NCI-H524 (cell line): ENCODE measurements around the gene DNAH3.
"Not testable (repeated sequence)": the region's sequence is repeated elsewhere in the genome, so short reads cannot be mapped to it uniquely, and the experiment has no call there.

ENCODE experiments used
- DNase-seq, 2 experiments: peaks; one replicate each; lab custom pipeline; 2025; lab: John Stamatoyannopoulos, UW

Gene DNAH3

DNA sequence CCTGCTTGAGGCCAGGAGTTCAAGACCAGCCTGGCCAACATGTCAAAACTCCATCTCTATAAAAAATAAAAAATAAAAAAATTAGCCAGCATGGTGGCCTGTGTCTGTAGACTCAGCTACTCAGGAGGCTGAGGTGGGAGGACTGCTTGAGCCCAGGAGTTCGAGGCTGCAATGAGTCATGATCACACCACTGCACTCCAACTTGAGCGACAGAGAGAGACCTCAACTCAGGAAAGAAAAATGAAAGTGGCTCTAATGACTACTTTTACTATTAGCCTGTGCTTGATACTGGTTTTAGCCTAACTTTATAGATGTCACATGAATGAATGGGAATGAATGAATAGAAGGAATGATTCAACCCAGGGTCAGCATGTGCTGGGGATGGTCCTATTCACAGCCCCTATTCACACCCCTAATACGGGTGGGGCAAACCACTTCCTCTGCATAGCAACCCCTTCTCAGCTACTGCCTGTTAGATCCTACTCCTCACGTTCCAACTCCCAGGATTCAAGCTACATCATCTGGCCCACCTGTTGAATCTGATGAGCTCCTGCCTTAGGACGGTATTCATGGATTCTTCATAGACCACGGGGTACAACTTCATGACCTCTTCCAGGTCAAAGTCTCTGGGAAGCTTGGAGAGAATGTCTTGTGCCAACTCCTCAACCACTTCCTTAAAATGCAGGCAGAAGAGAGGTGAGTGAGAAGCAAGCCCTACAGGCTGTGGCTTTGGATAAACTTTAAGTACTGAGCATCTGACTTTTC, 209.6 kb downstream of the DNAH3 start:
- no peak for DNase-seq

DNA sequence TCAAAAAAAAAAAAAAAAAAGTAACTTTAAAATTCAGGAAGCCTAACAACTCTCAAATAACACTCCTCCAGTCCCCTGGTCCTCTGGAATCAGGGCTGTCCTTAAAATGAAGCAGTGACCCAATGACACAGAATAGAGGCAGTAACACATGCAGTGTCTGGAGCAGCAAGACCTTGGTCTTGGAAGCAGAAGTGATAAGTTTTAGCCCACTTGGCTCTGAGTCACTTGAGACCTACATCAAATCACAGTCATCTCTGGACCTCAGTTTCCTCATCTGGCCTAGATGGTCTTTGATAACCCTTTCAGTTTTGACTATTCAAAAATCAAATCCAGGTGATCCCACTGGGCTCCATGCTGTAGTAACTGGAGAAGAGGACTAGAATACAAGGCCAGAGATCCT, 211.0 kb downstream of the DNAH3 start:
- DNase-seq = no peak

- no peak for DNase-seq
Observed at GRCh38 chr16:20938426-20938825, 212.2 kb downstream of the DNAH3 start.

GRCh38 chr16:20937736-20938135, 212.9 kb downstream of the DNAH3 start:
- no peak for DNase-seq

DNA sequence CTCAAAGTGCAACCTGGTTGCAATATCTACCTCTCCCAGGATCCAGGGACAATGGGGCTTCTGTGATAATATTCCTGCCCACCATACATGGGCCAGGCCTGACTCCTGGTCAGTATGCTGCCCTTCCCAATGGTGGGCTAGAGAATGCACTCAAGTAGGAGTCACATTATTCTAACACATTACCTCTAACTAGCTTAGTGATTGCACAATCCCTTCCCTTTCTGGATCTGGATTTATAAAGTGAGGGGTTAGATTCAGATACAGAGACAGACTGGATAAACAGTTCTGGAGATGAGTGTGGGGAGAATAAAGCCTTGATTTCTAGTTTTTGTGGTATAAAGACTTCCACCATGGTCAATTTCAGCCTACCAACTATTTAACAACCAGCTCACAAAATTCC, 217.1 kb downstream of the DNAH3 start:
- no peak for DNase-seq

GRCh38 chr16:20931066-20931600, 219.5 kb downstream of the DNAH3 start:
- DNase-seq = no peak

DNA sequence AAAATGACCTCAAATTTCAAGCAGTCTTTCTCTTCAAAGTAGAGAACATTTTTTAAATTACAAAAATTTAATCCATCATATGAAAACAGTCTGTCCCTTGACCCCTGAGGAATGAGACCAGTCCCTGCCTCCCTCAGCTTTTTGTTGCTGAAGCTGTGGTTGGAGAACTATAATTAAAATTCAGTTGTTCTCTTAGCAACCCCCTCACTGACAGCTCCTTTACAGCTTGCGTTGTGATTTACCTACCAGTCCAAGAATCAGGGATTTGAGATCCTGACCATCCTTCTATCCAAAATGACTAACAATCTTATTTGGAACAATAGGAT, 220.3 kb downstream of the DNAH3 start:
- DNase-seq = no peak

- not testable (repeated sequence) for DNase-seq
Observed at GRCh38 chr16:20929676-20930364, 220.8 kb downstream of the DNAH3 start.

- DNase-seq = no peak
Observed at GRCh38 chr16:20928774-20929411, 221.8 kb downstream of the DNAH3 start.

- peak; percentile 13 to 53 for DNase-seq
Observed at GRCh38 chr16:20925751-20926150, 224.9 kb downstream of the DNAH3 start.

DNA sequence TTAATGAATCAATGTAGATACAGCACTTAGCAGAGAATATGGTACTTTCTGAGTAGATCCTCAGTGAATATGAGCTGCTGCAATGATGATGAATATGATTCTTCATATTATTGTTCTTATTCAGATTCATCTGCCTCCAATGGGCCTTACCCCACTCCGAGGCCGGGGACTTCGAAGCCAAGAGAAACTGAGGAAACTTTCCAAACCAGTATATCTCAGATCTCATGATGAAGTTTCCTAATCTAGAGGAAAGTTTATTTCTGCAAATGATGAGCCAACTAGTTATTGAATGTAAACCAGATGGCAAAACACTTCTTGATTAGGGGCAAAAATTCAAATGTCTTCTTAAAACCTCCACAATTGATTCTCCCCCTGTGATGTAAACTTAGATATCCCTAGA, 226.8 kb downstream of the DNAH3 start:
- DNase-seq = no peak

DNA sequence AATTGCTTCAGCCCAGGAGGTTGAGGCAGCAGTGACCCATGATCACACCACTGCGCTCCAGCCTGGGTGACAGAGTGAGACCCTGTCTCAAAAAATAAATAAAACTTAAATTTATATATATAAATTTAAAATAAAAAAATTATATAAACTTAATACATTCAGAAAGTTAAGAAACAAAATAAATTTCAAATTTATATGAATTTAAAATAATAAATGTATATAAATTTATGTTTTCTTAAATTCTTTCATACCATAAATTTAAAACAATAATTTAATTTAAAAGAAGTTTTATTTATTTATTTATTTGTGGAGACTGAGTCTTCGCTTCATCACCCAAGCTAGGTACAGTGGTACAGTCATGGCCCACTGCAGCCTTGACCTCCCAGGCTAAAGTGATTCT, 229.8 kb downstream of the DNAH3 start:
- DNase-seq = no peak

DNA sequence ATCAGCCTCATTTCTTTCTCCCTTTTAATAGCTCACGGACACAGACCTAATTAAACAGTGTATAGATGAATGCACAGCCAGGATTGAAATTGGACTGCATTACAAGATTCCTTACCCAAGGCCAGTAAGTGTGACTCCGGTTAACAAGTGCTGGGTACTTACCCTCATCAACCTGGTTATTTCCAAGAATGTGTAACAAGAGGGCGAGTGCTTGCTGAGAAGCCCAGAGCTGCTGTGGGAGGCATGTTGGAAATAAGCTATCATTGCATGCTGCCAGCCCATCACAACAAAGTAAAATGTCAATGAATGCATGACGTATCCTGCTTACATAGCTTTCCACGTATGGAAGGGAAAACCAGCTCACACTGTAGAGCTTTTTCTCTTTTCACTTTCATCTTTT, 230.6 kb downstream of the DNAH3 start:
- DNase-seq = no peak

- no peak for DNase-seq
Observed at GRCh38 chr16:20918486-20919239, 232.0 kb downstream of the DNAH3 start.

DNA sequence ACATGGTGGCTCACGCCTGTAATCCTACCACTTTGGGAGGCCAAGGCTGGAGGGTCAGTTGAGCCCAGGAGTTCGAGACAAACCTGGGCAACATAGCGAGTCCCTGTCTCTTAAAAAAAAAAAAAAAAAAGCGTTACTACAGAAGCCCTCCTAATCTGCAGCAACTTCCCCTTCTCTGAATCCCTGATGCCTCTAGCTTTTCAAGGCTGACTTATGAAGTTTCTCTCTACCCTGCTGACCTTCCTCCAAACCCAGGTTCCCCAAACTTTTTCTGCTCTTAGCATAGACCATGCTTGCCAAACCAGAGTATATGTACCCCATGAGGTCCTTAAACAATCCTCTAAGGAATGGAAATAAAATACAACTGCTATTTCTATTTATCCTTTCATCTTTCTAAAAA, 233.7 kb downstream of the DNAH3 start:
- no peak for DNase-seq

DNA sequence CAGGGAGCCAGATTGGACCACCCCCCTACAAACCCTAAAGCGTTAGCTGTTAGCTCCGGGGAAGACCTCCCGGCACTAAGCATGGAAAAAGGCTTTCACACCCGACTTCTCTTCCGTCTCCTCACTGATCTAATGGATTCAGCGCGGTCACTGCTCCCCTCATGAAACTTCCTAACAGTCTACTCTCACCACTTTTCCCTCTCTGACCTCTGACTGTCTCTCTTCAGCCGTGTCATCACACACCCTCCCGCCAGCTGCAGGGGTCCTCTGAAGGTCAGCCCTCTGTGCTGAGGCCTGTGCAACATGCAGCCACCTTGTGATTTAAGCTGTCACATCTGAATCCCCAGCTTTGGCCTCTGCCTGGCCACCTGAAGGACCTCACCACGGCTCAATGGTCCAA, 234.4 kb downstream of the DNAH3 start:
- no peak for DNase-seq

GRCh38 chr16:20911361-20911760, 239.3 kb downstream of the DNAH3 start:
- no peak for DNase-seq

- DNase-seq = no peak
Observed at GRCh38 chr16:20910781-20911321, 239.8 kb downstream of the DNAH3 start.

GRCh38 chr16:20906341-20907255, 244.0 kb downstream of the DNAH3 start:
- DNase-seq = no peak

DNA sequence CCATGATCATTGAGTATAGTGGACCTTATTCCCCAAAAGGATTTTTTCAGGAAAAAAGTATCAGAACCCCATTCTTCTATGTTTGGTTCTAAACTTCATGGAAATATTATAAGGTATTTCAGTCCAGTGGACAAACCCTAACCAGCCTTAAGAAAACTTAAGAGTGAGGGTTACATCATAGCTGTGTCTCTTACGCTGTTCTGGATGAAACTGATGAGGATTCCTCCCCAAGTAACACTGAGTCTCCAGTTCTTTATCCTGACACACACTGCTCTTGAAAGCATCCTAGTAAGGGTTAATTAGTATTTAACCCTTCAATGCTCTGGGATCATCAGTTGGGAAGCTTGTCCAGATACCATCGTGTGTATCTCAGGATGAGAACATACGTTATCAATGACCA, 245.1 kb downstream of the DNAH3 start:
- no peak for DNase-seq

- no peak for DNase-seq
Observed at GRCh38 chr16:20904507-20905081, 246.1 kb downstream of the DNAH3 start.
